Endothelial cell of umbilical vein (primary cell): ENCODE results near the gene CROCC2.

Source experiments
- CTCF ChIP-seq, 2 donors: IDR thresholded peaks; 1 replicate in 1 of 2; 2 replicates in 1 of 2; pipeline ENCODE4 v1.5.1; 2011; ENCODE audit warnings: low read length in 2 of 2, mild to moderate bottlenecking in 2 of 2, moderate library complexity in 2 of 2, control low read depth in 1 of 2, inconsistent platforms in 1 of 2, low read depth in 1 of 2; ENCODE audit not compliant: insufficient read depth in 1 of 2; ENCODE audit errors: extremely low read depth in 1 of 2
- EZH2 ChIP-seq: IDR thresholded peaks from 2 replicates; pipeline ENCODE4 v1.6.1; 2012; ENCODE audit warnings: borderline replicate concordance, low read depth, mild to moderate bottlenecking, moderate library complexity, low read length, inconsistent platforms; ENCODE audit not compliant: severe bottlenecking
- FOS ChIP-seq: IDR thresholded peaks from 2 replicates; pipeline ENCODE4 v1.6.1; 2011; ENCODE audit warnings: mild to moderate bottlenecking, low read length, moderate library complexity, borderline replicate concordance; ENCODE audit not compliant: insufficient read depth
- MYC ChIP-seq: IDR thresholded peaks from one replicate; pipeline ENCODE4 v1.6.1; 2011; ENCODE audit warnings: mild to moderate bottlenecking, low read depth, low read length
- POLR2A ChIP-seq: IDR thresholded peaks from 2 replicates; pipeline ENCODE4 v1.6.1; 2012; ENCODE audit warnings: low read depth, mild to moderate bottlenecking, control low read depth, low read length
- POLR2AphosphoS5 ChIP-seq: IDR thresholded peaks from 2 replicates; pipeline ENCODE4 v1.6.1; 2012; ENCODE audit warnings: low read depth, mild to moderate bottlenecking, control low read depth, low read length, moderate library complexity; ENCODE audit not compliant: insufficient read depth
- TF ChIP-seq, protein P1 (sequence below): IDR thresholded peaks from 2 replicates; pipeline ENCODE4 v1.6.1; 2011; ENCODE audit not compliant: insufficient read depth, insufficient read length

GRCh38 chr2:240996161-240996833, 90.2 kb downstream of the CROCC2 start:
- TF ChIP-seq POLR2AphosphoS5 = no peak
- no peak for TF ChIP-seq CTCF (IDR thresholded peaks at IDR 0.05; ENCODE audit: extremely low read depth in 1 of 2, insufficient read depth in 1 of 2, low read depth in 1 of 2, low read length in 2 of 2)
- TF ChIP-seq EZH2 = no peak
- no peak for TF ChIP-seq POLR2A
- TF ChIP-seq, protein P1, sequence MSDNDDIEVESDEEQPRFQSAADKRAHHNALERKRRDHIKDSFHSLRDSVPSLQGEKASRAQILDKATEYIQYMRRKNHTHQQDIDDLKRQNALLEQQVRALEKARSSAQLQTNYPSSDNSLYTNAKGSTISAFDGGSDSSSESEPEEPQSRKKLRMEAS = no peak
- TF ChIP-seq MYC = no peak
- no peak for TF ChIP-seq FOS
